Mammary epithelial cell (primary cell): ENCODE measurements around the gene MGAT5.

Experiments
- CTCF ChIP-seq, 2 donors: IDR thresholded peaks in 1 of 2; conservative IDR thresholded peaks in 1 of 2; 2 replicates each; pipeline ENCODE4 v1.5.1; 2011 to 2012; ENCODE audit warnings: inconsistent platforms in 2 of 2, low read length in 2 of 2, mild to moderate bottlenecking in 2 of 2, control low read depth in 1 of 2, low read depth in 1 of 2; ENCODE audit not compliant: insufficient read depth in 1 of 2; ENCODE audit errors: extremely low read depth in 1 of 2
- EZH2 ChIP-seq: IDR thresholded peaks from 2 replicates; pipeline ENCODE4 v1.6.1; 2012; ENCODE audit warnings: low read length, inconsistent platforms, borderline replicate concordance

DNA sequence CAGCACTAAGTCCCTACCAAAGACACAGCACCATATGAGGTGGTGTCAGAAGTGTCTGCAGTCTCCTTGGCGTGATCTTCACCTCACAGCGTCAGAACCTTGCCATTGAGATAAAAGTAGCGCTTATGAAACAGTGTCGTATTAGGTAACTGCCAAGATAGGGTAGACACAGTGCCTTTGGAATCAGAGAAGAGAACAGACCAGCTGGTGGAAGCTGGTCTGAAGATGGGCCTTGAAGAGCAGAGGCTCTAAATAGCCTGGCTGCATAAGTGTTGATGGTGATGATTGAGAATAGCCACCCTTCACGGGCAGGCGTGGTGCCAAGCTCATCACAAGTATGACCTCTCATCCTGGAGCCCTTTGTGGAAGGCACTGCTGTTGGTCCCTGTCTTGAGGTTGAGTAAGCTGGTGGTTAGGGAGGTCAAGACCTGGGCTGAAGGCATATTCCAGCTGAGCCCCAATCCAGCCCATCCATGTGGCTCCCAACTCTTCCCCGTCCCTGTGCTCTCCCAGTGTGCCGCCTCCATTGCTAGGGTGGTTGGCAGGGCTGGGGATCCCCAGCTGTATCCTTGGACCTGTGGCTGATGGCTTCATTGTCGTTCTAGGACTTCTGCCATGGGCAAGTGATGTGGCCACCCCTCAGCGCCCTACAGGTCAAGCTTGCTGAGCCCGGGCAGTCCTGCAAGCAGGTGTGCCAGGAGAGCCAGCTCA is 187.4 kb downstream of the MGAT5 start:
- TF ChIP-seq CTCF (conservative IDR thresholded peaks at IDR 0.05 in 1 of 2, IDR thresholded peaks at IDR 0.05 in 1 of 2; ENCODE audit: extremely low read depth in 1 of 2, insufficient read depth in 1 of 2, low read depth in 1 of 2, low read length in 2 of 2) (no peak), EZH2 (no peak)
